Measurements from ENCODE around the gene DLK2.
"Not testable (repeated sequence)": the region's sequence is repeated elsewhere in the genome, so short reads cannot be mapped to it uniquely, and the experiment has no call there.

DLK2 gene

GRCh38 chr6:43471399-43471798, 16.1 kb upstream of the DLK2 start:
- Histone ChIP-seq H3K27ac (no peak overlapping the region), H3K4me3 (no peak overlapping the region)
- TF ChIP-seq CTCF (IDR thresholded peaks at IDR 0.05), result no peak
- DNase-seq (ENCODE audit: low spot score), result no peak

- Histone ChIP-seq H3K4me3 (no peak overlapping the region), H3K27ac (no peak overlapping the region)
- TF ChIP-seq CTCF (IDR thresholded peaks at IDR 0.05), result no peak
- DNase-seq (ENCODE audit: low spot score), result no peak
Measured at GRCh38 chr6:43469947-43470346, 14.6 kb upstream of the DLK2 start.

GRCh38 chr6:43468748-43469681, 13.7 kb upstream of the DLK2 start:
- no peak overlapping the region for H3K4me3 ChIP-seq
- TF ChIP-seq CTCF (IDR thresholded peaks at IDR 0.05), result no peak
- DNase-seq (ENCODE audit: low spot score), result no peak
- H3K27ac ChIP-seq, result no peak overlapping the region

GRCh38 chr6:43468240-43468639, 12.9 kb upstream of the DLK2 start:
- Histone ChIP-seq H3K4me3 (no peak overlapping the region), H3K27ac (no peak overlapping the region)
- no peak for DNase-seq (ENCODE audit: low spot score)
- TF ChIP-seq CTCF (IDR thresholded peaks at IDR 0.05), result no peak

GRCh38 chr6:43467752-43468151, 12.4 kb upstream of the DLK2 start:
- Histone ChIP-seq H3K4me3 (no peak overlapping the region), H3K27ac (no peak overlapping the region)
- TF ChIP-seq CTCF (IDR thresholded peaks at IDR 0.05), result no peak
- no peak for DNase-seq (ENCODE audit: low spot score)

- H3K27ac ChIP-seq; DNase-seq (ENCODE audit: low spot score); H3K4me3 ChIP-seq: not testable (repeated sequence)
Measured at GRCh38 chr6:43467265-43467664, 11.9 kb upstream of the DLK2 start.

GRCh38 chr6:43465948-43466347, 10.6 kb upstream of the DLK2 start:
- no peak overlapping the region for H3K27ac ChIP-seq
- DNase-seq (ENCODE audit: low spot score), result no peak
- no peak for TF ChIP-seq CTCF (IDR thresholded peaks at IDR 0.05)
- no peak overlapping the region for H3K4me3 ChIP-seq
